HL-60 (cell line): ENCODE measurements around the gene TTC34.

Experiments
- DNase-seq, 2 experiments: peaks; one replicate each; pipeline ENCODE4 v3.0.0-alpha.2; 2010 to 2020; ENCODE audit warnings: low read depth in 1 of 2, low spot score in 1 of 2
- H3K27ac ChIP-seq: fragments of 250-450 bp; sonication (Bioruptor Pico); replicated peaks from 2 replicates; pipeline ENCODE4 v1.5.1; 2020; ENCODE audit warnings: mild to moderate bottlenecking, moderate library complexity
- H3K27me3 ChIP-seq: fragments of 250-450 bp; sonication (Bioruptor Pico); 2 replicates; pipeline ENCODE4 v1.5.1; 2021; ENCODE audit warnings: mild to moderate bottlenecking, moderate library complexity; ENCODE audit not compliant: insufficient read depth, poor library complexity, severe bottlenecking
- H3K4me3 ChIP-seq: replicated peaks from 2 replicates; pipeline ENCODE4 v1.5.1; 2011; ENCODE audit warnings: mild to moderate bottlenecking, control low read depth, low read length; ENCODE audit not compliant: insufficient read depth
- CTCF ChIP-seq: IDR thresholded peaks from one replicate; pipeline ENCODE4 v1.5.1; 2011; ENCODE audit warnings: low read length, control low read depth, inconsistent platforms; ENCODE audit not compliant: insufficient read depth
- GABPA ChIP-seq: IDR thresholded peaks from 2 replicates; pipeline ENCODE4 v1.6.1; 2012; ENCODE audit warnings: low read depth
- POLR2AphosphoS5 ChIP-seq: IDR thresholded peaks from 2 replicates; pipeline ENCODE4 v1.6.1; 2012; ENCODE audit warnings: low read depth
- REST ChIP-seq: IDR thresholded peaks from 2 replicates; pipeline ENCODE4 v1.6.1; 2012; ENCODE audit warnings: low read depth; ENCODE audit not compliant: insufficient replicate concordance
- SPI1 ChIP-seq: IDR thresholded peaks from 2 replicates; pipeline ENCODE4 v1.6.1; 2012; ENCODE audit warnings: low read depth, mild to moderate bottlenecking, borderline replicate concordance

The TTC34 gene

GRCh38 chr1:2604844-2605508 lies 196.5 kb downstream of the TTC34 start:
- TF ChIP-seq REST (no peak), CTCF (no peak), POLR2AphosphoS5 (no peak), GABPA (no peak), SPI1 (no peak)
- DNase-seq: no peak
- Histone ChIP-seq H3K4me3 (no peak overlapping the region), H3K27me3 (no peaks in the 10 kb centered on the region), H3K27ac (no peak overlapping the region)

- no peak for TF ChIP-seq POLR2AphosphoS5
- no peak for TF ChIP-seq SPI1
- TF ChIP-seq CTCF: no peak
- TF ChIP-seq GABPA: no peak
- TF ChIP-seq REST: no peak
- no peak for DNase-seq
- Histone ChIP-seq H3K4me3 (no peak overlapping the region), H3K27ac (no peak overlapping the region), H3K27me3 (no peaks in the 10 kb centered on the region)
Observed at GRCh38 chr1:2604156-2604843, 197.2 kb downstream of the TTC34 start.

- Histone ChIP-seq H3K4me3 (no peak overlapping the region), H3K27ac (no peak overlapping the region), H3K27me3 (no peaks in the 10 kb centered on the region)
- DNase-seq: no peak
- TF ChIP-seq REST: no peak
- TF ChIP-seq GABPA: no peak
- no peak for TF ChIP-seq SPI1
- no peak for TF ChIP-seq CTCF
- no peak for TF ChIP-seq POLR2AphosphoS5
Observed at GRCh38 chr1:2603521-2604155, 197.9 kb downstream of the TTC34 start.
